Measurements from ENCODE around the gene FIGN.

Gene FIGN

GRCh38 chr2:163617517-163617916 is 118.3 kb downstream of the FIGN start:
- DNase-seq (ENCODE audit: low read depth in 2 of 3, low spot score in 1 of 3), result no peak

GRCh38 chr2:163613266-163613731 is 122.5 kb downstream of the FIGN start:
- no peak for DNase-seq (ENCODE audit: low read depth in 2 of 3, low spot score in 1 of 3)

- DNase-seq (ENCODE audit: low read depth in 2 of 3, low spot score in 1 of 3), result no peak
Observed at GRCh38 chr2:163612332-163612731, 123.5 kb downstream of the FIGN start.

GRCh38 chr2:163611557-163611906 is 124.3 kb downstream of the FIGN start:
- DNase-seq (ENCODE audit: low read depth in 2 of 3, low spot score in 1 of 3), result no peak

- DNase-seq (ENCODE audit: low read depth in 2 of 3, low spot score in 1 of 3), result no peak
Observed at GRCh38 chr2:163610817-163611556, 124.8 kb downstream of the FIGN start.

GRCh38 chr2:163607630-163608029 is 128.2 kb downstream of the FIGN start:
- DNase-seq (ENCODE audit: low read depth in 2 of 3, low spot score in 1 of 3), result no peak

GRCh38 chr2:163606878-163607277 is 128.9 kb downstream of the FIGN start:
- no peak for DNase-seq (ENCODE audit: low read depth in 2 of 3, low spot score in 1 of 3)

GRCh38 chr2:163605779-163606178 is 130.0 kb downstream of the FIGN start:
- DNase-seq (ENCODE audit: low read depth in 2 of 3, low spot score in 1 of 3), result no peak

GRCh38 chr2:163604941-163605555 is 130.8 kb downstream of the FIGN start:
- no peak for DNase-seq (ENCODE audit: low read depth in 2 of 3, low spot score in 1 of 3)

GRCh38 chr2:163602196-163602595 is 133.6 kb downstream of the FIGN start:
- no peak for DNase-seq (ENCODE audit: low read depth in 2 of 3, low spot score in 1 of 3)

- DNase-seq (ENCODE audit: low read depth in 2 of 3, low spot score in 1 of 3), result no peak
Observed at GRCh38 chr2:163601377-163601776, 134.4 kb downstream of the FIGN start.

GRCh38 chr2:163600801-163601200 is 135.0 kb downstream of the FIGN start:
- no peak for DNase-seq (ENCODE audit: low read depth in 2 of 3, low spot score in 1 of 3)

GRCh38 chr2:163595028-163595427 is 140.8 kb downstream of the FIGN start:
- no peak for DNase-seq (ENCODE audit: low read depth in 2 of 3, low spot score in 1 of 3)

GRCh38 chr2:163594497-163594896 is 141.3 kb downstream of the FIGN start:
- no peak for DNase-seq (ENCODE audit: low read depth in 2 of 3, low spot score in 1 of 3)

- no peak for DNase-seq (ENCODE audit: low read depth in 2 of 3, low spot score in 1 of 3)
Observed at GRCh38 chr2:163593982-163594381, 141.8 kb downstream of the FIGN start.

- no peak for DNase-seq (ENCODE audit: low read depth in 2 of 3, low spot score in 1 of 3)
Observed at GRCh38 chr2:163592954-163593622, 142.7 kb downstream of the FIGN start.

- no peak for DNase-seq (ENCODE audit: low read depth in 2 of 3, low spot score in 1 of 3)
Observed at GRCh38 chr2:163591461-163591860, 144.3 kb downstream of the FIGN start.

GRCh38 chr2:163580757-163581156 is 155.1 kb downstream of the FIGN start:
- DNase-seq (ENCODE audit: low read depth in 2 of 3, low spot score in 1 of 3), result no peak

GRCh38 chr2:163574309-163574708 is 161.5 kb downstream of the FIGN start:
- DNase-seq (ENCODE audit: low read depth in 2 of 3, low spot score in 1 of 3), result no peak

GRCh38 chr2:163573652-163574051 is 162.2 kb downstream of the FIGN start:
- no peak for DNase-seq (ENCODE audit: low read depth in 2 of 3, low spot score in 1 of 3)

- DNase-seq (ENCODE audit: low read depth in 2 of 3, low spot score in 1 of 3), result no peak
Observed at GRCh38 chr2:163572850-163573249, 163.0 kb downstream of the FIGN start.

- no peak for DNase-seq (ENCODE audit: low read depth in 2 of 3, low spot score in 1 of 3)
Observed at GRCh38 chr2:163571423-163572102, 164.2 kb downstream of the FIGN start.

All from stimulated activated CD4-positive, alpha-beta T cell treated with anti-CD3 and anti-CD28 coated beads, Interleukin-12 subunit alpha, Interleukin-12 subunit beta, amount 100 ng/mL, for 48 hours (primary cell).